ACC112 (cell line): ENCODE measurements around the gene KIF26B.
"Not testable (repeated sequence)": the region's sequence is repeated elsewhere in the genome, so short reads cannot be mapped to it uniquely, and the experiment has no call there.

ENCODE experiments used
- H2AFZ ChIP-seq: fragments of 200-600 bp; sonication (generic); one replicate; pipeline ENCODE4 v1.6.0; 2017; ENCODE audit warnings: antibody characterized with exemption, low read length; ENCODE audit not compliant: unreplicated experiment
- H3K27ac ChIP-seq: fragments of 200-600 bp; sonication (generic); 2 replicates; pipeline ENCODE4 v1.5.1; 2014; ENCODE audit warnings: low read depth, mild to moderate bottlenecking, antibody characterized with exemption, low read length, moderate library complexity
- H3K27me3 ChIP-seq: fragments of 200-600 bp; sonication (generic); 2 replicates; pipeline ENCODE4 v1.6.1; 2014; ENCODE audit warnings: mild to moderate bottlenecking, antibody characterized with exemption, low read length, moderate library complexity, mixed read lengths; ENCODE audit not compliant: insufficient read depth
- H3K36me3 ChIP-seq: fragments of 200-600 bp; sonication (generic); 2 replicates; pipeline ENCODE4 v1.6.1; 2016; ENCODE audit warnings: mild to moderate bottlenecking, antibody characterized with exemption, low read length, moderate library complexity, mixed read lengths; ENCODE audit not compliant: insufficient read depth
- H3K4me1 ChIP-seq: fragments of 200-600 bp; sonication (generic); one replicate; pipeline ENCODE4 v1.6.1; 2016; ENCODE audit warnings: low read length, mixed read lengths; ENCODE audit not compliant: insufficient read depth, unreplicated experiment, control insufficient read depth
- H3K4me3 ChIP-seq: fragments of 200-600 bp; sonication (generic); 2 replicates; pipeline ENCODE4 v1.5.1; 2014; ENCODE audit warnings: mild to moderate bottlenecking, low read depth, low read length
- H3K79me2 ChIP-seq: fragments of 200-600 bp; sonication (generic); one replicate; pipeline ENCODE4 v1.6.0; 2016; ENCODE audit warnings: low read length; ENCODE audit not compliant: control insufficient read depth, unreplicated experiment, insufficient read depth

Gene KIF26B

DNA sequence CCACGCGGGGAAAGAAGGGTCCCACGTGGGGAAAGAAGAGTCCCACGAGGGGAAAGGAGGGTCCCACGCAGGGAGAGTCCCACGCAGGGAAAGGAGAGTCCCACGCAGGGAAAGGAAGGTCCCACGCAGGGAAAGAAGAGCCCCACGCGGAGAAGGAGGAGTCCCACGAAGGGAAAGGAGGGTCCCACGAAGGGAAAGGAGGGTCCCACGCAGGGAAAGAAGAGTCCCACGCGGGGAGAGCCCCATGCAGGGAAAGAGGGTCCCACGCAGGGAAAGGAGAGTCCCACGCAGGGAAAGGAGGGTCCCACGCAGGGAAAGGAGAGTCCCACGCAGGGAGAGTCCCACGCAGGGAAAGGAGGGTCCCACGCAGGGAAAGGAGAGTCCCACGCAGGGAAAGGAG is 180.9 kb downstream of the KIF26B start:
- not testable (repeated sequence) for H3K27me3 ChIP-seq, H3K27ac ChIP-seq, H3K36me3 ChIP-seq, H3K4me3 ChIP-seq, H2AFZ ChIP-seq, H3K4me1 ChIP-seq, H3K79me2 ChIP-seq

DNA sequence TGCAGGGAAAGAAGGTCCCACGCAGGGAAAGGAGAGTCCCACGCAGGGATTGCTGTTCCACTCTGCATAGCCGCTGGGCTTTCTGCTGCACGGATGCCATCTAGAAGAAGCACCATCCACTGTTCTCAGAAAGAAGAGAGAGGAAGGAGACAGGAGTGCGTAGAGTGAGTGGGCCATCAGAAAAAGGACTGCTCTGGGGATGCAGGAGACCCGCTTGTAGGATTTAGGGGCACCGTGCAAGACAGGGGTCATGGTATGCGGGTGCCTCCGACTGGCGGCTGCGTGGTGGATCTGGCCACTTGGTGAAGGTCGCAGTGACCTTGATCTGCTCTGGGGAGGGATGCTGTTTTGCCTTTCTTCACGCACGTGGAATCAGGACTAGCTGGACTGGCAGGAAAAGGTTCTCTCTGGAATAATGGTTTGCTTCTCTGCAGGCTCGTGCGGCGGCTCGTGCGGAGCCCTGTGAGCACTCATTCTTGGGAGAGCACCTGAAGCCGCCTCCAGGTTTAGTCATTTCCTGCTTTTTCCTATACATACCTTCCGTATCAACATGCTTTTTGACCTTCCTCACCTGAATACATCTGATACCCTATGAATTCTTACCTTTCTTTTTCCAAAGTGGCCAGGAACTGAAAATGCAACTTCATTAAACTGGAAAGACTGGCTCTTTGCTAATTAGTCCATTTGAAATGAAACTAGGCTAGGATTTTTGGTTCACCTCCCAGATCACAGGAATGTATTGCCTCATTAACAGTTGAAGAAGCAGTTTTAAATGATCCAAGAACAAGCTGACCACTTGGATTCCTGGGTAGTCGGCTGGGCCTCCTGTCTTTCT is 181.6 kb downstream of the KIF26B start:
- Histone ChIP-seq H3K27ac (no peak overlapping the region), H3K36me3 (no peaks in the 10 kb centered on the region), H2AFZ (no peak overlapping the region), H3K4me3 (no peak overlapping the region), H3K4me1 (no peaks in the 10 kb centered on the region), H3K79me2 (no peaks in the 10 kb centered on the region), H3K27me3 (no peaks in the 10 kb centered on the region)

- not testable (repeated sequence) for H3K79me2 ChIP-seq, H3K27ac ChIP-seq, H3K27me3 ChIP-seq, H2AFZ ChIP-seq, H3K4me1 ChIP-seq, H3K4me3 ChIP-seq, H3K36me3 ChIP-seq
Measured at GRCh38 chr1:245336984-245337355, 182.2 kb downstream of the KIF26B start.

- Histone ChIP-seq H3K4me3 (no peak overlapping the region), H3K79me2 (no peaks in the 10 kb centered on the region), H3K36me3 (no peaks in the 10 kb centered on the region), H2AFZ (no peak overlapping the region), H3K4me1 (no peaks in the 10 kb centered on the region), H3K27ac (no peak overlapping the region), H3K27me3 (no peaks in the 10 kb centered on the region)
Measured at GRCh38 chr1:245337829-245338484, 183.2 kb downstream of the KIF26B start.

- H3K27ac ChIP-seq, result no peak overlapping the region
- no peaks in the 10 kb centered on the region for H3K79me2 ChIP-seq
- H3K4me1 ChIP-seq, result no peaks in the 10 kb centered on the region
- H3K27me3 ChIP-seq, result no peaks in the 10 kb centered on the region
- H3K36me3 ChIP-seq, result no peaks in the 10 kb centered on the region
- H2AFZ ChIP-seq, result no peak overlapping the region
- H3K4me3 ChIP-seq, result no peak overlapping the region
Measured at GRCh38 chr1:245338485-245338877, 183.7 kb downstream of the KIF26B start.

DNA sequence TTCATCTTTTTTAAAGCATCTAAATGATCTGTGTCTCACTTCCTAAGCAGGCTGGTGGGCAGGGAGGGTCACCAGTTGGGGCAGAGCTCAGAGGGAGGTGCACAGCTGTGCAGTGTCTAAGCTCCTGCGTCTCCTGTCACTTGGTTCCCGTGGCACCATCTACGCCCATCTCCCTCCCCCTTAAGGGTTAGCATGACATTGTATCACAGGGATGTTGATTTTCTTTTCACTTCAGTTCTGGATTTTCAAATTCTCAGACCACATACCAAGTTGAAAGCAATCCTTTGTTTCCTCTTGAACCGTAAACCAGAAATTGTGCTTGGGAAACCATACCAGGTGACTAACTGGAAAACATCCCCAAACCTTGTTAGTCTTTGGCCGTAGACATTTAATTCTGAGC is 187.0 kb downstream of the KIF26B start:
- no peak overlapping the region for H2AFZ ChIP-seq
- no peak overlapping the region for H3K27ac ChIP-seq
- no peaks in the 10 kb centered on the region for H3K36me3 ChIP-seq
- H3K27me3 ChIP-seq, result no peaks in the 10 kb centered on the region
- no peaks in the 10 kb centered on the region for H3K79me2 ChIP-seq
- no peaks in the 10 kb centered on the region for H3K4me1 ChIP-seq
- no peak overlapping the region for H3K4me3 ChIP-seq

- Histone ChIP-seq H3K4me1 (no peaks in the 10 kb centered on the region), H3K4me3 (no peak overlapping the region), H3K36me3 (no peaks in the 10 kb centered on the region), H3K79me2 (no peaks in the 10 kb centered on the region), H2AFZ (no peak overlapping the region), H3K27me3 (no peaks in the 10 kb centered on the region), H3K27ac (no peak overlapping the region)
Measured at GRCh38 chr1:245345191-245345884, 190.6 kb downstream of the KIF26B start.

- H3K4me3 ChIP-seq, result no peak overlapping the region
- no peaks in the 10 kb centered on the region for H3K27me3 ChIP-seq
- H3K4me1 ChIP-seq, result no peaks in the 10 kb centered on the region
- no peaks in the 10 kb centered on the region for H3K36me3 ChIP-seq
- no peaks in the 10 kb centered on the region for H3K79me2 ChIP-seq
- no peak overlapping the region for H3K27ac ChIP-seq
- no peak overlapping the region for H2AFZ ChIP-seq
Measured at GRCh38 chr1:245348626-245349025, 193.8 kb downstream of the KIF26B start.

- Histone ChIP-seq H3K27me3 (no peaks in the 10 kb centered on the region), H3K4me1 (no peaks in the 10 kb centered on the region), H2AFZ (no peak overlapping the region), H3K4me3 (no peak overlapping the region), H3K36me3 (no peaks in the 10 kb centered on the region), H3K79me2 (no peaks in the 10 kb centered on the region), H3K27ac (no peak overlapping the region)
Measured at GRCh38 chr1:245353411-245353810, 198.6 kb downstream of the KIF26B start.

DNA sequence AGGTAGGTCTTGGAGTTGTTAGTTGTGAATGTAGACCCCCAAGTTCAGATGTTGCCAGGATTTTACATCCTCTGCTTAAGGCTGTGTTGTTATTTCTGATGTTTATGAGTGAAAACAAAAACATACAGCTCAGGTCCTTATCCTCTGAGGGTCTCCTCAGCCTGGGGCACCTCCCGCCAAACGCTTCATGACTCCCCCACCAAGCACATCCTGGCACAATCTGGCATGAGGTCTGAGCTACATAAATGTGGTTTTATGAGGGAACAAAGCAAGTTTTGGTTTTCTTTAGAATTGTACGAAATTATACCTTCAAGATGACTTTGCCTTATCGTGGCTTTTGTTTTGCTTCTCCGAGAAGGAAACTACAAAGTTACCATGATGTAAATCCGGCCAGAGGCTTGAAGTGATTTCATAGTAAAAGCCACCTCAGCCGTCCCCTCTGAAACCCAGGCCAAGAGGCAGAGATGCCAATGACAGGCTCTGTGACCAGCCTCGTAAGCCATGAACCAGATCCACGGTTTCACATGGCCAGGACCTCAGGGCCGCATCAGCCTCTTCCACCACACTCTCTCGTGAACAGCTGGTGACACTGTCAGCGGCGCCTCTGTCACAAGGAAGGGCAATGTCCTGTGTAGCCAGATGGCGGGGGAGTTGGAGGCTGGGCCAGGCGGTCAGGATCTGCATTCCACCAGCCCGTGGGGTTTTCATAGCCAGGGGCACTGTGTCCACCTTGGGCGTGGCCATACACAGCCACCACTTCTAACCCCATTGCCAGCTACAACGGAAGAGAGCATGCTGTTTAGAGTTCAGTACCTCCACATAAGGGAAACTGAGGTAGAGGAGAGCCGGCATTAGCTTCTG is 199.4 kb downstream of the KIF26B start:
- no peaks in the 10 kb centered on the region for H3K27me3 ChIP-seq
- H3K36me3 ChIP-seq, result no peaks in the 10 kb centered on the region
- H3K4me3 ChIP-seq, result no peak overlapping the region
- H2AFZ ChIP-seq, result no peak overlapping the region
- H3K27ac ChIP-seq, result no peak overlapping the region
- H3K79me2 ChIP-seq, result no peaks in the 10 kb centered on the region
- H3K4me1 ChIP-seq, result no peaks in the 10 kb centered on the region
